ENCODE measurements around the gene HPDL. TPM values are rescaled to one million over a fixed set of nuclear protein-coding genes. Genes with fewer than 3 reads are reported as not detected.
"Not testable (repeated sequence)": the region's sequence is repeated elsewhere in the genome, so short reads cannot be mapped to it uniquely, and the experiment has no call there.

The HPDL gene
- total RNA-seq: 10 to 100 TPM in 1 of 4 donors, 1 to 10 TPM in 2, under 1 TPM in 1; 0.88 to 24.8 (median 7.9) TPM

GRCh38 chr1:45326627-45327623 is at the start of gene HPDL:
Gene HPDL, plus strand, starts transcription at chr1:45326895. Its CDS starts 254 bp downstream, at chr1:45327149.
- H3K4me3 ChIP-seq: peak within 1 kb of the TSS; percentile 43 to 67 (median 62)
- H3K36me3 ChIP-seq: peaks cover 0 to 26% (median 0%) of the 10 kb centered on the region in 3 donors
- peak within 1 kb of the TSS in 2 of 4 donors; percentile 2 to 66 for H3K27ac ChIP-seq
- peak; percentile 66 to 81 (median 74) for DNase-seq
- TF ChIP-seq POLR2A (IDR thresholded peaks at IDR 0.05) (no peak), CTCF (IDR thresholded peaks at IDR 0.05) (no peak)
- H3K4me1 ChIP-seq: peaks cover 0 to 19% (median 6%) of the 10 kb centered on the region in 4 donors
- H3K9me3 ChIP-seq: no peaks in the 10 kb centered on the region
- no peaks in the 10 kb centered on the region for H3K27me3 ChIP-seq

GRCh38 chr1:45282351-45282750 is 44.3 kb upstream of the HPDL start:
- Histone ChIP-seq H3K36me3 (no peaks in the 10 kb centered on the region), H3K27ac (no peak overlapping the region), H3K27me3 (no peaks in the 10 kb centered on the region), H3K4me1 (no peaks in the 10 kb centered on the region), H3K4me3 (no peak overlapping the region), H3K9me3 (no peaks in the 10 kb centered on the region)
- TF ChIP-seq CTCF (IDR thresholded peaks at IDR 0.05) (no peak), POLR2A (IDR thresholded peaks at IDR 0.05) (no peak)
- no peak for DNase-seq

GRCh38 chr1:45284858-45285257 is 41.8 kb upstream of the HPDL start:
- not testable (repeated sequence) for H3K4me3 ChIP-seq, H3K27me3 ChIP-seq, DNase-seq, H3K27ac ChIP-seq, H3K4me1 ChIP-seq, H3K36me3 ChIP-seq, H3K9me3 ChIP-seq

- not testable (repeated sequence) for H3K4me3 ChIP-seq, H3K4me1 ChIP-seq, H3K9me3 ChIP-seq, H3K36me3 ChIP-seq, H3K27ac ChIP-seq, H3K27me3 ChIP-seq, DNase-seq
Observed at GRCh38 chr1:45286521-45286920, 40.2 kb upstream of the HPDL start.

GRCh38 chr1:45291002-45291401 is 35.7 kb upstream of the HPDL start:
- not testable (repeated sequence) for DNase-seq, H3K9me3 ChIP-seq, H3K36me3 ChIP-seq, H3K27ac ChIP-seq, H3K4me1 ChIP-seq, H3K4me3 ChIP-seq, H3K27me3 ChIP-seq

- DNase-seq: no peak
- Histone ChIP-seq H3K27me3 (no peaks in the 10 kb centered on the region), H3K9me3 (no peaks in the 10 kb centered on the region), H3K4me3 (no peak overlapping the region), H3K4me1 (no peaks in the 10 kb centered on the region), H3K36me3 (no peaks in the 10 kb centered on the region), H3K27ac (no peak overlapping the region)
- TF ChIP-seq CTCF (IDR thresholded peaks at IDR 0.05) (no peak), POLR2A (IDR thresholded peaks at IDR 0.05) (no peak)
Observed at GRCh38 chr1:45291716-45292115, 35.0 kb upstream of the HPDL start.

GRCh38 chr1:45297666-45298356 is 28.9 kb upstream of the HPDL start:
- H3K4me3 ChIP-seq: no peak overlapping the region
- no peaks in the 10 kb centered on the region for H3K27me3 ChIP-seq
- H3K4me1 ChIP-seq: peaks cover 0 to 3% (median 1%) of the 10 kb centered on the region in 4 donors
- H3K9me3 ChIP-seq: no peaks in the 10 kb centered on the region
- H3K27ac ChIP-seq: no peak overlapping the region
- TF ChIP-seq CTCF (IDR thresholded peaks at IDR 0.05): no peak
- no peak for TF ChIP-seq POLR2A (IDR thresholded peaks at IDR 0.05)
- no peaks in the 10 kb centered on the region for H3K36me3 ChIP-seq
- no peak for DNase-seq

All from Peyer's patch (tissue), 4 donors.